Stimulated activated CD8-positive, alpha-beta memory T cell treated with anti-CD3 and anti-CD28 coated beads, Interleukin-15, amount 100 ng/mL, for 1 hour (primary cell): ENCODE measurements around the gene TLE5.

Experiments
- DNase-seq: peaks from one replicate; pipeline ENCODE4 v3.0.0-alpha.2; 2020; ENCODE audit warnings: low read depth

TLE5 gene, protein sequence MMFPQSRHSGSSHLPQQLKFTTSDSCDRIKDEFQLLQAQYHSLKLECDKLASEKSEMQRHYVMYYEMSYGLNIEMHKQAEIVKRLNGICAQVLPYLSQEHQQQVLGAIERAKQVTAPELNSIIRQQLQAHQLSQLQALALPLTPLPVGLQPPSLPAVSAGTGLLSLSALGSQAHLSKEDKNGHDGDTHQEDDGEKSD

GRCh38 chr19:3062165-3063105 is at the start of gene TLE5:
Gene TLE5 (minus strand): TSS chr19:3062495. CDS start chr19:3062200, 295 bp downstream.
- DNase-seq = peak; percentile 41

DNA sequence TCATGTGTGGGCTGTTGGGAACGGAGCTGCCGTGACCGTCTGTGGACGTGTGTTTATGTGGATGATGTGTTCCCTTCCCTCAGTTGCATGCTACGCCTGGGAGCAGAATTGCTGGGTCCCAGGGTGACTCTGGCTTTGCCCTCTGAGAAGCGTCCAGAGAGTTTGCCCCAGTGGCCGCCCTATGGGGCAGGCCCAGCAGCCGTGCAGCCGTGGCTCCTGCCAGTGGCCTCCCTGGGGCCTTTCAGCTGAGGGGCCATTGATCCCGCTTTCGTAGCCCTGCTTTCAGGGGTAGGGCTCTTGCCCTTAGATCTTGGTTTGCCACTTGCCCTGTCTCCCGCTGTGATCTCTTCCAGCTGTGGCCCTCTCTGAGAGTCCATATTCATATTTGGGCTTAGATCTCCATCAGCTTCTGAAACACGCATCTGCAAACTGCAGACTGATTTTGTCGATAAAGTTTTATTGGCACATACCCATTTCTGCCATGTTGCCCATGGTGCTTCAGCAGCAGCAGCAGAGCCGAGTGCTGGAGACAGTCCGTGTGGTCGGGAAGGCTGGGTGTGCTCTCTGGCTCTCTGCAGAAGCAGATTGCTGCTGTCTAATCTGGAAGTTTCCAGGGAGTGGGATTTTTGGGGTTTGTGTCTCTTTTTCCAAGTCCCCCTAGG is 49.4 kb upstream of the TLE5 start:
- no peak for DNase-seq

DNA sequence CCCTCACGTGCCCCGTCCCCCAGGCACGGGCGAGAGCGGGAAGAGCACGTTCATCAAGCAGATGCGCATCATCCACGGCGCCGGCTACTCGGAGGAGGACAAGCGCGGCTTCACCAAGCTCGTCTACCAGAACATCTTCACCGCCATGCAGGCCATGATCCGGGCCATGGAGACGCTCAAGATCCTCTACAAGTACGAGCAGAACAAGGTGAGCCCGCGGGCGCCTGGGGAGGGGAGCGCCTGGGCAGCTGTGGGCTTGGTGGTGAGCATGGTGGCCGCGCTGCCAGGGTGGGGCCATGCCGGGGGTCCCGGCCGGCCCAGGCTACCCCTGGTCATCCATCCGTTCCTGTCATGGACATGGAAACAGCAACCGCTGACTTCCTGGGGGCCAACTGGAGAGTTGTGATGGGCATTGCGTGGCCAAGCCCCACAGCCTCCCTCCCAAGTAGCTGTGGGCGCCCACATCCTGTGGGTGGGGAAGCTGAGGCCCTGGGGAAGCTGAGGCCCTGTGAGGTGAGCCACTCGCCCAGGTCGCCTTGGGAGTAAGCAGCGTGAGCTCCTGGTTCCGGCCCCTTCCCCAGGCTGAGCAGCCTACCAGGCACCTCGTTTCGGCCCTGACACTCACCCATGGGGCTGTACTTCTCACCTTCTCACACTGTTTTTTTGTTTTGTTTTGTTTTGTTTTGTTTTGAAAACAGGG is 48.0 kb upstream of the TLE5 start:
- no peak for DNase-seq

DNA sequence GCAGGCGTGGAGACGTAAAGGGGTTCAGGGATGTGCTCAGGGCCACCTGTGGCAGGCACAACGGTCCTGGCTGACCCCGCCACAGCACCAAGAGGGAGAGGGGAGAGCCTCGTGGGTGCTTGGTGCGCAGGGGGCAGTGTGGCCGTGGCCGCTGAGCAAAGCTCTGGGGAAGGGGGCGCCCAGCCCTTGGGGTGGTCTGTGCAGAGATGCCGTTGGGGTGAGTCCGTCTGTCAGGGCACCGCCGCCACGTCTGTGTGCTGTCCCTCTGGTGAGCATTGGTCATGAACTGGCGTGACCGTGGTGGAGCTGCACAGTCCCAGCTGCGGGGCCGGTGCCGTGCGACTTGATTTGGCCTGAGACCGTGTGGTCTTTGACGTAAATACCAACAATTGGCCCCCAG is 47.2 kb upstream of the TLE5 start:
- DNase-seq = no peak

DNA sequence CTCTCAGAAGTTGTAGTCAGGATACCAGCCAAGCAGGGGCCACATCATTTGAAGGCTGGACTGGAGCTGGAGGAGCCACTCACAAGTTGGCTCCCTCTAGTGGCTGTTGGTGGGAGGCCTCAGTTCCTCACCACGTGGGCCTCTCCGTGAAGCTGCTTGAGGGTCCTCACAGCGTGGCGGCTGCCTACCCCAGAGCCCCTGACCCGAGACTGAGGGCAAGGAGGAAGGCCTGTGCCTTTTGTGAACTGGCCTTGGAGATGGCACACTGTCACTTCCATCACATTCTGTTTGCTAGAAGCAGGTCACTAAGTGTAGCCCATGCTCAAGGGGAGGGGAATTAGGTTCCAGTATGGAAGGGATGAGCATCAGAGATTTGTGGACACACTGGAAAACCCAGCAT is 46.5 kb upstream of the TLE5 start:
- DNase-seq = peak; percentile 58

DNA sequence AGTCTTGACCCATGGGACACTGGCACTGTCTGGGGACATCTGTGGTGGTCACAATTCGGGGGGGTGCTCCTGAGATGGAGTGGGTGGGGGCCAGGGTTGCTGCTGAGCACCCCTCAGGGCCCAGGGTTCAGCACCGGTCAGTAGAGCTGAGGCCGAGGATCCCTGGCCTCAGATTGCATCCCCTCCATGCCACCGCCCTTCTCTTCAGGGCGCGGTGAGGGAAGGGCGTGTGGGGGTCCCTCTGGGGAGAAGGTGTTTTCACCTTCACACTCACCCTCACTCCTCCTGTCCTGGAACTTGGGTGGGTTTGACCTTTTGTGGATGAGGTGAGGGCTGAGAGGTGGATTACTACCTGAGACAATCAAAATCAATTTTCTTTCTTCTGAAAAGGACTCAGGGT is 45.4 kb upstream of the TLE5 start:
- no peak for DNase-seq

DNA sequence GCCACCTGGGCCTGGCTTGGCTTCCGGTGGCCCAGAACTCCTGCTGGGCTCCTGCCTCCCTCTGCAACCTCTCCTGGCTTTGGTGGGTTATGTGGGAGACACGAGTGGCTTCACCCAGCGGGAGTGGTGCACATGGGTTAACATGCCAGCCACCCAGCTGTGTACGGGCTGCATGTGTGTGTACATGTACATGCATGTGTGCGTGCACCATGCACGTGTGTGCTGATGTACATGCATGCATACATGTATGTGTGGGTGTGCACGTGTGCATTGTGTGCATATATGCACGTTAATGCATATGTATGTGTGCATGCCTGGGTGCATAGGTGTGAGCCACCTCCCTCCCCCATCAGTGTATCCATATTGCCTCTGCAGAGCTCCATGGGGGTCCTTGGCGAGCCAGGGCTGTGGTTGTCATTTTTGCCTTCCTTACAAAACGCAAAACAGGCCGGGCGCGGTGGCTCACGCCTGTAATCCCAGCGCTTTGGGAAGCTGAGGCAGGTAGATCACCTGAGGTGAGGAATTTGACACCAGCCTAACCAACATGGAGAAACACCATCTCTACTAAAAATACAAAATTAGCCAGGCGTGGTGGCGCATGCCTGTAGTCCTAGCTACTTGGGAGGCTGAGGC is 44.3 kb upstream of the TLE5 start:
- no peak for DNase-seq

GRCh38 chr19:3105641-3106508 is 43.6 kb upstream of the TLE5 start:
- DNase-seq = no peak

DNA sequence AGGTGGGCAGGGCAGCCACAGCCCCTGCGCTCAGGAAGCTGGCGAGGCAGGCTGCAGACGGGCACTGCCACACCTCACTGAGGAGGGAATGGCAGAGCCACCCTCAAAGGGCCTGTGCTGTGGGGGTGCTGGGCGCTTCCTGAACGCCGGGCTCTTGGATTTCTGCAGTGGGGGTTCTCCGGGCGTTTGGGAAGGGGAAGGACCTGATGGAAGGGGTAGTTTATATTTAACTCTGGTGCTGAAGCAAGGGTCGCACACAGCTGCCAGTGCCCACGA is 42.4 kb upstream of the TLE5 start:
- no peak for DNase-seq

GRCh38 chr19:3102239-3103140 is 40.2 kb upstream of the TLE5 start:
- DNase-seq = no peak

GRCh38 chr19:3100747-3101730 is 38.7 kb upstream of the TLE5 start:
- DNase-seq = no peak

DNA sequence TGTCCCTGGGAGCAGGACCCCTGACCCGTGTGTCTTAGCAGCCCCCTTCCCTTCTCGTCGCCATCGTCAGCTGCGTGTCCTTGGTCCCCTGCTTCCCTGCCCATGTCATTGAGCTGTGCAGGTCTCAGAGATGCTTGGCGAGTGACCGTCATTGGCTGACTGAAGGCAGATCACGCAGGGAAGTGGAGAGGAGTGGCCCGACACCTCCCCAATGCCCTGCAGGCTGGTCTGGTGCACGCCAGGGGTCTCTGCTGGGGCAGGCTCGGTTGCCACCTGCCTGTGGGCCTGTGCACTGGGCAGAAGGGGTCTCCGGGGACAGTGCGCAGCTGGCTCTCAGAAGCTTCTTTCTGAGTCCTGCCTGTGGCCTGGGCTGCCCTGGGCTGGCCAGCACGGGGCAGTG is 38.0 kb upstream of the TLE5 start:
- no peak for DNase-seq

GRCh38 chr19:3099347-3100145 is 37.3 kb upstream of the TLE5 start:
- DNase-seq = no peak

- no peak for DNase-seq
Observed at GRCh38 chr19:3098515-3099346, 36.4 kb upstream of the TLE5 start.

- DNase-seq = no peak
Observed at GRCh38 chr19:3098141-3098514, 35.8 kb upstream of the TLE5 start.

DNA sequence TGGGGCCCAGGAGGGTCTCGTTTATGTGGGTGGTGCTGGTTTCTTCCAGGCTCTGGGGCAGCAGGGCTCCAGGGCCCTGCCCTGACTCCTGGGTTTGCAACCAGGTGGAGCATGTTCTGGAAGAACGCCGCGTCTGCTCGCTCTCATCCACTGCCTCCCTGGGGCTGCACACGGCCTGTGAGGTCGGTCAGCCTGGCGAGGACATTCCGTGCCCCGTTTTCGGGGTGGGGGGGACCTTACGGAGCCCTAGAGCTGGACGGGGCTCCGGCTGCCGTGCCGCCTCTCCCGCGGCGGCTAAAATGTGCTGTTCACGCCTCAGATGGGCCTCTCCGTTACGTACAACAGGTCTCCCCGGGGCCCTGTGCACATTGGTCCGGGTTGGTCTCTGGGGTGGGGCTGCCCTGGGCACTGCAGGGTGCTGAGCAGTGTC is 35.2 kb upstream of the TLE5 start:
- no peak for DNase-seq

DNA sequence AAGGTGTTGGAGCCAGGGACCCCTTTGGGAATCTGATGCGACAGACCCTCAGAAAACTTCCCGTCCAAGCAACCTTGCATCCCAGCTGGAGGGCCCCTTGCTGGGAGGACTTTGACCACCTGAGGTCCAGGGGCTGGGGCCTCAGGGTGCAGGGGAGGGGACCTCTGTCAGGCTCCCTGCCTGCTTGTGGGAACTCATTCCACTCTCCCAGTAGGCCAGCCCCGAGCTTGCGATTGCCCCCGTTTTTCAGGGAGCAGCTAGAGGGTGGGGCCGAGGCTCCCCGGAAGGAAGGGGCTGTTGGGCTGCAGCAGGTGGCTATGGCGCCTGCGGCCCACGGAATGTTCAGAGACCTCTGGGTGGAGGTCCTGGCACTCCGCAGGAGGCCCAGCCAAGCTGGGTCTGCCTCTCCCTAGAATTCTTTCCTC is 34.6 kb upstream of the TLE5 start:
- DNase-seq = no peak
